ENCODE measurements around the gene HMGN1. TPM values are rescaled to one million over a fixed set of nuclear protein-coding genes. Genes with fewer than 3 reads are reported as not detected.
A peak's percentile ranks its signal among the peaks of the same experiment; 100 is the strongest.

Gene HMGN1
- polyA plus RNA-seq, 1 donor from 2014 or later: 283 TPM

GRCh38 chr21:39350094-39351005, 1.5 kb upstream of the HMGN1 start:
- Mint-ChIP-seq H3K4me1 (peaks cover 17 to 33% (median 27%) of the 10 kb centered on the region in 3 donors), H3K27ac (peak overlapping the region; percentile 98 to 100 (median 99)), H3K27me3 (peaks cover 5% of the 10 kb centered on the region), H3K9me3 (peaks cover 0 to 3% (median 0%) of the 10 kb centered on the region in 3 donors), H3K4me3 (peak overlapping the region; percentile 98 to 99 (median 99)), H3K36me3 (peaks cover 2% of the 10 kb centered on the region)

- Mint-ChIP-seq H3K27ac (peak overlapping the region; percentile 98 to 100 (median 99)), H3K36me3 (peaks cover 4% of the 10 kb centered on the region), H3K4me1 (peaks cover 17 to 36% (median 30%) of the 10 kb centered on the region in 3 donors), H3K4me3 (peak overlapping the region; percentile 98 to 99 (median 99)), H3K9me3 (peaks cover 0 to 3% (median 0%) of the 10 kb centered on the region in 3 donors), H3K27me3 (peaks cover 5% of the 10 kb centered on the region)
Measured at GRCh38 chr21:39349211-39350093, 564 bp upstream of the HMGN1 start.

GRCh38 chr21:39348040-39348354, 891 bp downstream of the HMGN1 start:
- Mint-ChIP-seq H3K36me3 (peaks cover 6% of the 10 kb centered on the region), H3K27me3 (peaks cover 3% of the 10 kb centered on the region), H3K4me3 (peak overlapping the region; percentile 90 to 99 (median 95)), H3K4me1 (peaks cover 17 to 36% (median 30%) of the 10 kb centered on the region in 3 donors), H3K9me3 (peaks cover 0 to 3% (median 0%) of the 10 kb centered on the region in 3 donors), H3K27ac (peak overlapping the region; percentile 94 to 99 (median 96))

- peak overlapping the region; percentile 90 to 99 (median 95) for H3K4me3 Mint-ChIP-seq
- peaks cover 3% of the 10 kb centered on the region for H3K27me3 Mint-ChIP-seq
- H3K36me3 Mint-ChIP-seq: peaks cover 6% of the 10 kb centered on the region
- peaks cover 0 to 3% (median 0%) of the 10 kb centered on the region in 3 donors for H3K9me3 Mint-ChIP-seq
- H3K4me1 Mint-ChIP-seq: peaks cover 17 to 36% (median 30%) of the 10 kb centered on the region in 3 donors
- peak overlapping the region; percentile 94 to 99 (median 96) for H3K27ac Mint-ChIP-seq
Measured at GRCh38 chr21:39347537-39347936, 1.4 kb downstream of the HMGN1 start.

- H3K27ac Mint-ChIP-seq: peak overlapping the region; percentile 59 to 71 (median 68)
- H3K27me3 Mint-ChIP-seq: peaks cover under 1% of the 10 kb centered on the region
- H3K36me3 Mint-ChIP-seq: peaks cover 6% of the 10 kb centered on the region
- H3K4me3 Mint-ChIP-seq: peak overlapping the region; percentile 46 to 85 (median 71)
- H3K4me1 Mint-ChIP-seq: peaks cover 17 to 36% (median 30%) of the 10 kb centered on the region in 3 donors
- peaks cover 0 to 3% (median 0%) of the 10 kb centered on the region in 3 donors for H3K9me3 Mint-ChIP-seq
Measured at GRCh38 chr21:39346671-39347331, 2.1 kb downstream of the HMGN1 start.

- Mint-ChIP-seq H3K4me3 (peak overlapping the region in 1 of 4 donors; percentile 85), H3K27ac (peak overlapping the region in 2 of 3 donors; percentile 68 to 69), H3K27me3 (no peaks in the 10 kb centered on the region), H3K4me1 (peaks cover 17 to 36% (median 30%) of the 10 kb centered on the region in 3 donors), H3K9me3 (peaks cover 0 to 1% (median 0%) of the 10 kb centered on the region in 3 donors), H3K36me3 (peaks cover 6% of the 10 kb centered on the region)
Measured at GRCh38 chr21:39346206-39346605, 2.7 kb downstream of the HMGN1 start.

GRCh38 chr21:39345440-39345839, 3.4 kb downstream of the HMGN1 start:
- Mint-ChIP-seq H3K27me3 (no peaks in the 10 kb centered on the region), H3K4me3 (peak overlapping the region in 2 of 4 donors; percentile 58 to 85), H3K36me3 (peaks cover 11% of the 10 kb centered on the region), H3K4me1 (peaks cover 17 to 36% (median 30%) of the 10 kb centered on the region in 3 donors), H3K27ac (peak overlapping the region in 2 of 3 donors; percentile 68 to 69), H3K9me3 (no peaks in the 10 kb centered on the region)

- Mint-ChIP-seq H3K36me3 (peaks cover 11% of the 10 kb centered on the region), H3K27me3 (no peaks in the 10 kb centered on the region), H3K4me3 (no peak overlapping the region), H3K9me3 (no peaks in the 10 kb centered on the region), H3K27ac (no peak overlapping the region), H3K4me1 (peaks cover 17 to 36% (median 25%) of the 10 kb centered on the region in 3 donors)
Measured at GRCh38 chr21:39344848-39345247, 4.0 kb downstream of the HMGN1 start.

- no peak overlapping the region for H3K4me3 Mint-ChIP-seq
- no peak overlapping the region for H3K27ac Mint-ChIP-seq
- no peaks in the 10 kb centered on the region for H3K27me3 Mint-ChIP-seq
- H3K36me3 Mint-ChIP-seq: peaks cover 8% of the 10 kb centered on the region
- H3K9me3 Mint-ChIP-seq: no peaks in the 10 kb centered on the region
- peaks cover 6 to 12% (median 12%) of the 10 kb centered on the region in 3 donors for H3K4me1 Mint-ChIP-seq
Measured at GRCh38 chr21:39341249-39341923, 7.5 kb downstream of the HMGN1 start.

GRCh38 chr21:39340687-39341086, 8.2 kb downstream of the HMGN1 start:
- peaks cover 3 to 7% (median 6%) of the 10 kb centered on the region in 3 donors for H3K4me1 Mint-ChIP-seq
- H3K36me3 Mint-ChIP-seq: peaks cover 8% of the 10 kb centered on the region
- no peaks in the 10 kb centered on the region for H3K27me3 Mint-ChIP-seq
- no peaks in the 10 kb centered on the region for H3K9me3 Mint-ChIP-seq
- no peak overlapping the region for H3K4me3 Mint-ChIP-seq
- H3K27ac Mint-ChIP-seq: peak overlapping the region in 1 of 3 donors; percentile 37

GRCh38 chr21:39339231-39339630, 9.7 kb downstream of the HMGN1 start:
- H3K4me1 Mint-ChIP-seq: no peaks in the 10 kb centered on the region
- peak overlapping the region in 1 of 3 donors; percentile 51 for H3K27ac Mint-ChIP-seq
- no peak overlapping the region for H3K4me3 Mint-ChIP-seq
- no peaks in the 10 kb centered on the region for H3K27me3 Mint-ChIP-seq
- H3K9me3 Mint-ChIP-seq: no peaks in the 10 kb centered on the region
- H3K36me3 Mint-ChIP-seq: peaks cover 7% of the 10 kb centered on the region

GRCh38 chr21:39336457-39337008, 12.4 kb downstream of the HMGN1 start:
- H3K9me3 Mint-ChIP-seq: no peaks in the 10 kb centered on the region
- peaks cover 2% of the 10 kb centered on the region for H3K27me3 Mint-ChIP-seq
- peak overlapping the region in 1 of 3 donors; percentile 39 for H3K27ac Mint-ChIP-seq
- no peak overlapping the region for H3K4me3 Mint-ChIP-seq
- H3K4me1 Mint-ChIP-seq: peaks cover 0 to 3% (median 0%) of the 10 kb centered on the region in 3 donors
- peaks cover 5% of the 10 kb centered on the region for H3K36me3 Mint-ChIP-seq

- Mint-ChIP-seq H3K4me1 (peaks cover 1 to 5% (median 3%) of the 10 kb centered on the region in 3 donors), H3K27ac (no peak overlapping the region), H3K36me3 (no peaks in the 10 kb centered on the region), H3K27me3 (peaks cover 2% of the 10 kb centered on the region), H3K4me3 (no peak overlapping the region), H3K9me3 (no peaks in the 10 kb centered on the region)
Measured at GRCh38 chr21:39334611-39335010, 14.3 kb downstream of the HMGN1 start.

Measured in IgD-negative memory B cell (primary cell).